Measurements from ENCODE around the gene FCMR.

FCMR gene

GRCh38 chr1:206965781-206966180 lies 44.0 kb upstream of the FCMR start:
- intact Hi-C loops (cut with DNase I; ENCODE audit: low total_unique reads) = no loop called here
- Histone ChIP-seq H3K4me1 (no peaks in the 10 kb centered on the region), H3K36me3 (no peaks in the 10 kb centered on the region), H3K4me3 (no peak overlapping the region), H3K9me3 (no peaks in the 10 kb centered on the region), H3K27ac (no peak overlapping the region), H3K27me3 (peaks cover 0 to 17% of the 10 kb centered on the region in 2 donors)
- no peak for TF ChIP-seq CTCF (IDR thresholded peaks at IDR 0.05)
- DNase-seq = no peak

- Histone ChIP-seq H3K4me1 (no peaks in the 10 kb centered on the region), H3K27me3 (peaks cover 0 to 3% of the 10 kb centered on the region in 2 donors), H3K36me3 (no peaks in the 10 kb centered on the region), H3K9me3 (no peaks in the 10 kb centered on the region), H3K4me3 (no peak overlapping the region), H3K27ac (no peak overlapping the region)
- intact Hi-C loops (cut with DNase I; ENCODE audit: low total_unique reads) = no loop called here
- TF ChIP-seq CTCF (IDR thresholded peaks at IDR 0.05) = no peak
- DNase-seq = no peak
Observed at GRCh38 chr1:206963740-206964139, 42.0 kb upstream of the FCMR start.

GRCh38 chr1:206963119-206963712 lies 41.5 kb upstream of the FCMR start:
- H3K27me3 ChIP-seq = no peaks in the 10 kb centered on the region
- no peaks in the 10 kb centered on the region for H3K9me3 ChIP-seq
- no peaks in the 10 kb centered on the region for H3K4me1 ChIP-seq
- intact Hi-C loops (cut with DNase I; ENCODE audit: low total_unique reads) = no loop called here
- H3K27ac ChIP-seq = no peak overlapping the region
- no peaks in the 10 kb centered on the region for H3K36me3 ChIP-seq
- no peak overlapping the region for H3K4me3 ChIP-seq
- TF ChIP-seq CTCF (IDR thresholded peaks at IDR 0.05) = no peak
- no peak for DNase-seq

- no peaks in the 10 kb centered on the region for H3K4me1 ChIP-seq
Observed at GRCh38 chr1:206962272-206962671, 40.5 kb upstream of the FCMR start.

GRCh38 chr1:206961668-206962067 lies 39.9 kb upstream of the FCMR start:
- no peak for DNase-seq
- H3K4me3 ChIP-seq = no peak overlapping the region
- H3K4me1 ChIP-seq = no peaks in the 10 kb centered on the region
- no peaks in the 10 kb centered on the region for H3K9me3 ChIP-seq
- intact Hi-C loops (cut with DNase I; ENCODE audit: low total_unique reads) = no loop called here
- H3K27ac ChIP-seq = no peak overlapping the region
- no peaks in the 10 kb centered on the region for H3K27me3 ChIP-seq
- no peaks in the 10 kb centered on the region for H3K36me3 ChIP-seq
- TF ChIP-seq CTCF (IDR thresholded peaks at IDR 0.05) = no peak

More at GRCh38 chr1:206962272-206962671, 40.5 kb upstream of the FCMR start:
- no peaks in the 10 kb centered on the region for H3K36me3 ChIP-seq
- no peaks in the 10 kb centered on the region for H3K9me3 ChIP-seq
- no peak overlapping the region for H3K4me3 ChIP-seq
- H3K27me3 ChIP-seq = no peaks in the 10 kb centered on the region
- no peak overlapping the region for H3K27ac ChIP-seq
- intact Hi-C loops (cut with DNase I; ENCODE audit: low total_unique reads) = no loop called here
- DNase-seq = no peak
- TF ChIP-seq CTCF (IDR thresholded peaks at IDR 0.05) = no peak

Measured in tibial artery (tissue), 4 donors.